Measurements from ENCODE around the gene GUCY2C.

GRCh38 chr12:14578646-14579045 lies 117.8 kb downstream of the GUCY2C start:
- TF ChIP-seq EZH2 (IDR thresholded peaks at IDR 0.05; ENCODE audit: borderline replicate concordance, insufficient read depth, low read depth, low read length, poor library complexity, severe bottlenecking) (no peak), CTCF (IDR thresholded peaks at IDR 0.05) (no peak)
